ENCODE data around the gene RPAP2.
"Not testable (repeated sequence)": the region's sequence is repeated elsewhere in the genome, so short reads cannot be mapped to it uniquely, and the experiment has no call there.

GRCh38 chr1:92377991-92378390 lies 79.1 kb downstream of the RPAP2 start:
- TF ChIP-seq CTCF (IDR thresholded peaks at IDR 0.05; ENCODE audit: low read length); EZH2 (IDR thresholded peaks at IDR 0.05; ENCODE audit: borderline replicate concordance, low read length): not testable (repeated sequence)
